ENCODE measurements around the gene DNPH1. TPM values are rescaled to one million over a fixed set of nuclear protein-coding genes. Genes with fewer than 3 reads are reported as not detected.
A peak's percentile ranks its signal among the peaks of the same experiment; 100 is the strongest.

DNPH1 gene
- total and polyA plus RNA-seq, 10 of the 15 experiments (the other 5 are each of a cell fraction or from before 2014, with no cell fraction given): 7.0 to 136 (median 67.7) TPM

DNA sequence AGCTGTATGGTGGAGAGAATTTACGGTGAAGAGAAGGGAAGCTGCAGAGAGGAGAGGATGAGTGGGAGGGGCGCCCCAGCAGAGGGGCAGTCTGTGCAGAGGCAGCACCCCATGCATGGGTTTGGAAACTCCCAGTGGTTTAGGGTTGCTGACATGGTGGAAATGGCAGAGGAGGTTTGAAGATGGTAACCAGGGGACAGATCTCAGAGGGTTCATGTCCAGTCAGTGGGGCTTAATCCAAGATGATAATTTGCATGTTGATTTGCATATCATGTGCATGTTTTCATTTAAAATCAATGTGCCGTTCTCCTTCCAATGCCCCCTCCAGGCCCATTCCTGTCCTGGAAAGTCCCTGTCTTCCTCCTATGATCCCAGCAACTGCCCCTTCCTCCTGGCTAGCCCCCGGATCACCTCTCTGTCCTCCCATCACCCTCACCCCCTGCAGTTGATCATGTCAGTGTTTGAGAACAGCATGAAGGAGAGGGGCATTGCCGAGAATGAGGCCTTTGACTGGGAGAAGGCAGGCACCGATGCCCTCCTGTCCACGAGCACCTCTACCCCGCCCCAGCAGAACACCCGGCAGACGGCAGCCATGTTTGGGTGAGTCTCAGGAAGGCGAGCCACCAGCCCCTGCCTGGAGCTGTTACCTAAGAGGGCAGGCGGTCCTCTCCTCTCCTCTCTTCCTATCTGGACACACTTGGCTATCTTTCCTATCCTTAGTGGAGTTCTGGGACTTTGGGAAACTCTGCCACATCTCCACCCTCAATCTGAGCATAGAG, 28.3 kb upstream of the DNPH1 start:
- ATAC-seq (peak; percentile 80), DNase-seq (ENCODE audit: low read depth, low spot score) (no peak), FAIRE-seq (peak; percentile 62)
- SMC1A ChIA-PET (ENCODE audit: uncharacterized antibody, unreplicated experiment): interaction anchor here (1.1 to 1.6 kb wide), 4 partner anchors 76 to 120 kb away, joined by 3 to 5 read pairs (median 3); no protein-coding TSS in a partner anchor
- 55% methylated on average over 12 of the region's 12 CpGs for WGBS (ENCODE audit: insufficient coverage, insufficient replicate concordance, low lambda C conversion rate, missing lambda C conversion rate)
- no peaks in the 10 kb centered on the region for H4K20me1 ChIP-seq (ENCODE audit: control insufficient read depth, insufficient read depth)
- no peak overlapping the region for H3K27ac ChIP-seq (ENCODE audit: control insufficient read depth, insufficient read depth)
- peak overlapping the region; percentile 36; the same call in 1 of the 2 replicates for H2AFZ ChIP-seq (ENCODE audit: control insufficient read depth, low read depth, low read length)
- peak; percentile 26; the same call in 1 of the 2 replicates for TF ChIP-seq RUNX3 (IDR thresholded peaks at IDR 0.05; ENCODE audit: low read length)
- no peak for TF ChIP-seq SUPT20H (IDR thresholded peaks at IDR 0.05; ENCODE audit: borderline replicate concordance, control insufficient read depth, low read depth, low read length)
- TF ChIP-seq BHLHE40 (IDR thresholded peaks at IDR 0.05; ENCODE audit: borderline replicate concordance in 1 of 2, low read depth in 2 of 2, low read length in 1 of 2): peak in 1 of 2 experiments; percentile 56; a peak in 2 of 4 replicates
- no peaks in the 10 kb centered on the region; a peak in 1 of 4 replicates for H3K27me3 ChIP-seq (replicated peaks in 1 of 2; ENCODE audit: control insufficient read depth in 2 of 2, insufficient read depth in 2 of 2, low read length in 1 of 2)
- peak overlapping the region; percentile 20 for H3K4me2 ChIP-seq (ENCODE audit: control insufficient read depth, insufficient read depth)
- no peaks in the 10 kb centered on the region for H3K36me3 ChIP-seq (ENCODE audit: control insufficient read depth in 2 of 2, insufficient read depth in 2 of 2, low read length in 1 of 2)
- no TSS peak for BruUV-seq (replicated peaks)
- RAD21 ChIA-PET (ENCODE audit: unreplicated experiment): interaction anchor here (0.6 to 2.9 kb wide), 3 partner anchors 11 to 141 kb away, joined by 3 to 8 read pairs (median 3); no protein-coding TSS in a partner anchor
- H3K79me2 ChIP-seq (ENCODE audit: control insufficient read depth, insufficient read depth, low read length): no peaks in the 10 kb centered on the region
- no peak overlapping the region for H3K4me3 ChIP-seq
- intact Hi-C loops (cut with micrococcal nuclease; ENCODE audit: unreplicated experiment): no loop called here
- CTCF ChIA-PET: interaction anchor here (0.6 kb wide), 1 partner anchor 90 kb away, joined by 3 read pairs; no protein-coding TSS in a partner anchor
- H3K9me3 ChIP-seq (replicated peaks; ENCODE audit: control insufficient read depth, insufficient read depth, low read length): no peaks in the 10 kb centered on the region
- in situ Hi-C loops (cut with MboI): loop anchor here (5.0 kb wide), 1 partner anchor 250 kb away; no protein-coding TSS in a partner anchor
- H3K4me1 ChIP-seq (ENCODE audit: control insufficient read depth, insufficient read depth, low read length): peaks cover 5% of the 10 kb centered on the region
- POLR2A ChIA-PET: no interaction called here
- no peak overlapping the region for H3K9ac ChIP-seq (ENCODE audit: control insufficient read depth, insufficient read depth, low read length)
